Dermis lymphatic vessel endothelial cell (primary cell): Measurements from ENCODE around the gene LPCAT4. TPM values are rescaled to one million over a fixed set of nuclear protein-coding genes. Genes with fewer than 3 reads are reported as not detected.

ENCODE experiments used
- total RNA-seq: library from RNA; depleted of rRNA; stranded (reverse); fragments of >200 nt; gene quantifications from 2 replicates; pipeline ENCODE4 v1.2.1, GENCODE V29; 2014

LPCAT4 gene, protein sequence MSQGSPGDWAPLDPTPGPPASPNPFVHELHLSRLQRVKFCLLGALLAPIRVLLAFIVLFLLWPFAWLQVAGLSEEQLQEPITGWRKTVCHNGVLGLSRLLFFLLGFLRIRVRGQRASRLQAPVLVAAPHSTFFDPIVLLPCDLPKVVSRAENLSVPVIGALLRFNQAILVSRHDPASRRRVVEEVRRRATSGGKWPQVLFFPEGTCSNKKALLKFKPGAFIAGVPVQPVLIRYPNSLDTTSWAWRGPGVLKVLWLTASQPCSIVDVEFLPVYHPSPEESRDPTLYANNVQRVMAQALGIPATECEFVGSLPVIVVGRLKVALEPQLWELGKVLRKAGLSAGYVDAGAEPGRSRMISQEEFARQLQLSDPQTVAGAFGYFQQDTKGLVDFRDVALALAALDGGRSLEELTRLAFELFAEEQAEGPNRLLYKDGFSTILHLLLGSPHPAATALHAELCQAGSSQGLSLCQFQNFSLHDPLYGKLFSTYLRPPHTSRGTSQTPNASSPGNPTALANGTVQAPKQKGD
- total RNA-seq = 2.8 and 3.3 TPM in 2 replicates

DNA sequence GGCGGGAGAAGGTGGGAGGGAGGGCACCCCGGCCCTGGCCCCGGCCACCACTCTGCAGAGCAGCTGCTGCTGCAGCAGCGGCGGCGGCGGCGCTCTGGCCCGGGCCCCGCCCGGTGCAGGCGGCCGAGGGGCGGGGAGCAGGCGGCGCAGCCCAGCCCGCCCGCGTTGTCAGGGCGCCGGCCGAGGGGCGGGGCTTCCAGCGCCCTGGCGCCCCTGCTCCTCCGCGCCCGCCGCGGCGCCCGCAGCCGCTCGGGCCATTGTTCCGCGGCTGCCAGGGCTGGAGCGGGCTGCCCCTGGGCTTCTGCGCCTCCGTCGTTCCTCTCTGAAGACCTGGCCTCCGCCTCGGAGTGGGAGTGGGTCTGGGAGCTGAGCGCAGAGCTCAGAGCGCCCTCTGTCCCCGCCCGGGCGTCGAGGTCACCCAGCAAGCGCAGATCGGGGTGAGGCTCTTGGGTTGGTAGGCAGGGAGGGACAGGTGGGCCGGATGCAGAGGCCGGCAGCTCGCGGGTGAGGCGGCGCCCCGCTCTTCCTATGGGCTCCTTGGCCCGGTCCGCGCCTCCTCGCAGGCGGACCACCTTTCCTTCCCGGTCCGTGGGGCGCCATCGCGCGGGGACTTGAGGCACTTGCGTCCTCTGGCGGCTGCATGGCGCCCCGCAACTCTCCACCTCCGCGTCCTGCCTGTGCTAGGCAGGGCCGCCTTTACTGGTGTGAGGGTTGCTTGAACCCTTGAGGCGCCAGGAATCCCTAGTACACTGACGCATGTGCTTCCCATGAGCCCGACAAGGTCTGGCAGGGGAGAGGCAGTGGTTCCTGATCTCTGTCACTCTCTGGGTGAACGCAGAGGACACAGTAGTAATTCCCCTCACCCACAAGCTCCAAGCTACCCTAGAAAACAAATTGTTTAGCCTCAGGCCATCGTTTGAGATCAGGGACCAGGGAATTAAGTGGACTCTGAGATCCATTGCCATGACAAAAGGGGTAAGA lies at the start of gene LPCAT4:
LPCAT4 (minus strand) TSS at position 96 of the 981 bp plus-strand sequence. CDS start 96 bp downstream, outside the sequence.

DNA sequence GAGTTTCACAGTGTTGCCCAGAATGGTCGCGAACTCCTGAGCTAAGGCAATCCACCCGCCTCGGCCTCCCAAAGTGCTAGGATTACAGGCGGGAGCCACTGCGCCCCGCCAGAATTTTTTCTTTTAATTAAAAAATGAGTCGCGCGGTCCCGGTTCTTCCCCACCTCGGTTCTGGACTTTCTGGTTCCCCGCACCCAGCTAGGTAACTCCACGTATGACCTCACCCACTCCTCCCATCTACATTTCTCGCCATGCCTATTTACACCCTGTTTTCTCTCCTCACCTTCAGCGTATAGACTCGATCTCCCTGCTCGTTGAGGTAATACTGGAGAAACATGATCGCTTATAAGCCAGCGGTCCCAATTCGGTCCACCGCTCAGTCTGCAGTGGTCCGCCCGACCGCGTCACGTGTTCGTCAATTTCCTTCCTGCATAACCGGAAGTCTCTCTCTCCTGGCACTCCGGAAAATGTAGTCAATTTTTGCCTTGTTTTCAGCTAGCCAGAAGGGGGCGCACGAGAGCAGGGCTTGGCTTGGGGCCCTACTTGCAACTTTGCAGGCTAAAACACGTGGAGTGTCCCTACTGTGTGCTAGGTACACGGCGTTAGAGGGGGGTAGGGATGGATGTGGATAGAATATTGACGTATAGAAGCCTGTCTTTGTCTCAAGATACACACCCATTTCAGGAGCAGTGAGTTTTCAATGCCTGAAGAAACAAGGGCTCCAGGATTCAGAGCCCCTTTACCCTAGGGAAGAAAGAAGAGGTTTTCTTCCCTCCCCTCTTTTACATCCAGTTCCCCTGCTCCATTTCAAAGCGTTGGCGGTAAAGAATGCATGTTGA lies 24.0 kb downstream of the LPCAT4 start, which contains the start of the genes NOP10 and NUTM1:
NOP10 (minus strand) TSS at position 400 of the 839 bp plus-strand sequence; CDS start at position 337, 63 bp downstream.
NUTM1 (plus strand) TSS at position 579 of the 839 bp plus-strand sequence. CDS start 382 bp downstream, outside the sequence.

DNA sequence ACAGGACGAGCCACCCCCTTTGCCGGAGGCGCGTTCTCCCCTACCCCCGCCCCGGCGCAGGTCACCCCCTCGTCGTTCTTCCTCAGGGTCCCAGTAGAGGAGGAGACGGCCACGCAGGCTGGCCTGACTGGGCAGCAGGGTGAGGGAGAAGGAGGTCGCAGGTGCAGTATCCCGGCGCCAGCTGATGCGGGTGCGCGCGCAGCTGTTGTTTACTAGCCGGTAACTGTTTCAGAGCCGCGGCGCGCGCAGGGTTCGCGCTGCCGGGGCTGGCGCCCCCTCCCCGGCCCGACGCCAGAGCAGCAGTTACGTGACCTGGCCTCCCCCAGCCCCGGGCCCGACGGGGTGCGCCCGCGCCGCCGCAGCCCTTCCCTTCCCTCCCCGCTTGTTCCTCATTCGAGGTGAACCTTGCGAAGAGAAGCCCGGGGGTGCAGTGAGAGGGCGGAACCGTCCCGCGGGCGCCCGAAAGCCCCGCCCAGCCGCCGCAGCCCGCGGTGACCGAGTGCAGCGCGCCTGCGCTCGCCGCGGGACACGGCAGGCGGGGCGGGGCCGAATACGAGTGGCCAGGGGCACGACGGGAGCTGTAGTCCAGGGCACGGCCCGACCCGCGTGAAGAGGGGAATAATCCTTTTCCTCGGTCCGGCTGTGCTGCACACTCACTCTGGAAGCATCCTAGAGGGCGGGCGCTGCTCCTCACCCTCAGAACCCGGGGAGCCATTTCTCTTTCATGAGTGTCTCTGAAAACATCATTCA lies 29.3 kb downstream of the LPCAT4 start, which contains the start of gene SLC12A6:
SLC12A6 (minus strand) TSS at position 225 of the 750 bp plus-strand sequence. CDS start 1,101 bp downstream, outside the sequence.

Other genes with a start within 250 kb of the LPCAT4 start
- 30.7 and 35.0 TPM in 2 replicates for gene KATNBL1, start 157.1 kb downstream of the LPCAT4 start, total RNA-seq
- gene EMC4, start 142.2 kb downstream of the LPCAT4 start, total RNA-seq = 114 and 148 TPM in 2 replicates
- 25.0 and 29.6 TPM in 2 replicates for gene SLC12A6, start 29.4 kb downstream of the LPCAT4 start, total RNA-seq
- 119 and 201 TPM in 2 replicates for gene NOP10, start 24.1 kb downstream of the LPCAT4 start, total RNA-seq
- gene NUTM1, start 23.9 kb downstream of the LPCAT4 start, total RNA-seq = not detected in 2 replicates
- 7.3 and 8.0 TPM in 2 replicates for gene GOLGA8A, start 70.6 kb upstream of the LPCAT4 start, total RNA-seq
- gene GOLGA8B, start 216.5 kb upstream of the LPCAT4 start, total RNA-seq = 9.5 and 18.9 TPM in 2 replicates